ENCODE data around the gene BGN. TPM values are rescaled to one million over a fixed set of nuclear protein-coding genes. Genes with fewer than 3 reads are reported as not detected.

Gene BGN
- not detected for total RNA-seq

DNA sequence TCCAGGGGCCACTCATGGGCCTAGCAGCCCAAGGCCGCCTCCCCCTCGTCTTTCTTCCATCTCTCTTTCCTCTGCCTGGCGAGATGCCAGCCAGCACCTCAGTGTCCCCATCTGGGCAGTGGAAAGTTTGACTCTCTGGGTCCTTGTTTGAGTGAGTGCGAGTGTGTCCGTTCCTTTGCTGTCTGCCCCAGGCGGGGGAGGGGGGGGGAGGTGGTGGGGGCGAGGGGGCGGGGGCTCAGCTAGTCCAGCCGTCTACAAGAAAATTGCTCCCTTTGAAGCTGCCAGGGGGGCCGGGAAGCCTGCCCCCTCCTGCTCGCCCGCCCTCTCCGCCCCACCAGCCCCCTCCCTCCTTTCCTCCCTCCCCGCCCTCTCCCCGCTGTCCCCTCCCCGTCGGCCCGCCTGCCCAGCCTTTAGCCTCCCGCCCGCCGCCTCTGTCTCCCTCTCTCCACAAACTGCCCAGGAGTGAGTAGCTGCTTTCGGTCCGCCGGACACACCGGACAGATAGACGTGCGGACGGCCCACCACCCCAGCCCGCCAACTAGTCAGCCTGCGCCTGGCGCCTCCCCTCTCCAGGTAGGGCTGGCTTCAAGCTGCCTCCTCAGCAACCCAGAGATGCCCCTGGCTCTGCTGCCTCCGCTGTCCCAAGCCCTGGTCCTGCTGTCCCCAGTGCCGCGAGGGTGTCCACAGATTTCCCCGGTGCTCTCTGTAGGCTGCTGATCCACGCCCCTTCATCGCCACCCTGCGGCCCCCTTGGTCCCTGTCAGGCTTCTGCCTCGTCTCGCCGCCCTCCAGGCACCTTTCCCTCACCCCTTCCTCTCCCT lies at the start of gene BGN:
BGN (plus strand) TSS at position 440 of the 821 bp plus-strand sequence. CDS start 9,652 bp downstream, outside the sequence.
- Mint-ChIP-seq H3K27me3 (peaks cover 3% of the 10 kb centered on the region), H3K27ac (no peak within 1 kb of the TSS), H3K4me3 (no peak within 1 kb of the TSS), H3K9me3 (no peaks in the 10 kb centered on the region), H3K4me1 (no peaks in the 10 kb centered on the region), H3K36me3 (ENCODE audit: low read depth) (no peaks in the 10 kb centered on the region)
- no peak for ATAC-seq (replicated peaks)

DNA sequence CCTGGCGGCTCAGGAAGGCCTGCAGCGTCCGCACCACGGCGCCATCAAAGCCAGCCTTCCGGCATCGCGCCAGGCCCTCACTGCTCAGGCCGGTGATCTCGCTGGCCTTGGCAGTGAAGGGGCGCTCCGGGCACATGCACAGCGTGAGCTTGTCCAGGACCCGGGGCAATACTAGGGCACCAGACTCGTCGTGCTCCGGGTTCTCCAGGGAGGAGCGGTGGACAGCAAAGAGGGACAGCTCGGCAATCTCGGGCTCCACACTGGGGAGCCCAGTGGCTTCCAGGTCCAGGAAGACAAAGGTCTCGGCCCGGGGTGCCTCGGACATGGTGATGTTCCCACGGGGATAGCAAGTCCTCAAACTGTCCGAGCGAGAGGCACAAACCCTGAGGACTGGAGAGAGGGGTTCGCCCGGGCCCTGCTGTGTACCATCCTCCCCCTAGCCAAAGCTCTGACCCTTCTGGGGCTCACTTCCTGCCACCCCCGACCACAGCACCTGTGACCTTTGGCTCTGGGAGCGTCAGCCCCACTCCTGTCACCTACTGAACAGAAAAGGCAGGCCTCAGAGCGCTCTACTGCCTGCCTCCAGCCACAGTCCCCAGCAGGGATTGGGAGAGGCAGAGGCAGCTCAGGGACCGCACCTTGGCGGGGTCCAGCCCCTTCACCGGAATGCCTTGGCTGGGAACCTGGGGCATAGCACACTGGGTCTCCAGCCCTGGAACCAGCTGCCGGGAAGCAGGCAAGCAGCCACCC lies 49.5 kb upstream of the BGN start:
- Mint-ChIP-seq H3K27me3 (no peaks in the 10 kb centered on the region), H3K9me3 (no peaks in the 10 kb centered on the region), H3K36me3 (ENCODE audit: low read depth) (no peaks in the 10 kb centered on the region), H3K4me3 (no peak overlapping the region), H3K4me1 (no peaks in the 10 kb centered on the region), H3K27ac (no peak overlapping the region)
- ATAC-seq (replicated peaks) = no peak

DNA sequence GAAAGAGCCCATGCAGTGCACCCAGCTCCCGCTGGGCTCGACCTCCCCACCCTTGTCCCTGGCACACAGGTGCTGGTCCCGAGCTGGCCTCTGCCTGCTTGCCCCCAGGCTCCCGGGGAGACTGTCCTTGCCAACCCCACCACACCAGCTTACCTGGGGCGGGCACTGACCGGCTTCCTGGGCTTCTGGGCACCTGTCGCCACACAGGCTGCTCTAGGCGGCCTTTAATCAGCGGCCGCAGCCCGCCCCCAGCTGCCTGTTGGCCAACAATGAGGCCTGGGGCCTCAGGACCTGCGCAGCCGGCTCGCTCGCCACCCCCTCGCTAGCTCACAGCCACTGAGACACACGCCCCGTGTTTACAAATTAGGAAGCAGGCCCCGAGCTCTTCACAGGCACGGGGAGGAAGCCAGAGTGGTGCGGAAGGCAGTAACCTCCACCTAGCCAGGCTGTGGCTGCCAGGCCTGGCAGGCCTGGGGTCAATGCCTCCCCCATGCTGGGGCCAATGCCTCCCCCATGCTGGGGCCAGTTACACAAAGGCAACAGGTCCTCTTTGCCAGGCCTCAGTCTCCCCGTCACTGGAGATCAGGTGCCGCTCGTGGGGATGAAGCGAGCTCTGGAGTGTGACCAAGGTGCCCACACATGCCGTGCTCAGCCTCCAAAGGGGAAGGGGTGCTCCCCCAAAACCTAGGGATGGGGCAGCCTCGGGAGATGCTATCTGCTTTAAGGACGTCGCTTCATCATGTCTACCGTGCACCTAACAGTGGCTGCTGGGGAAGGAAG lies 48.7 kb upstream of the BGN start, which contains the start of gene TREX2:
TREX2 (minus strand) TSS at position 201 of the 780 bp plus-strand sequence. CDS start 626 bp downstream, outside the sequence.
- ATAC-seq (replicated peaks) = no peak

DNA sequence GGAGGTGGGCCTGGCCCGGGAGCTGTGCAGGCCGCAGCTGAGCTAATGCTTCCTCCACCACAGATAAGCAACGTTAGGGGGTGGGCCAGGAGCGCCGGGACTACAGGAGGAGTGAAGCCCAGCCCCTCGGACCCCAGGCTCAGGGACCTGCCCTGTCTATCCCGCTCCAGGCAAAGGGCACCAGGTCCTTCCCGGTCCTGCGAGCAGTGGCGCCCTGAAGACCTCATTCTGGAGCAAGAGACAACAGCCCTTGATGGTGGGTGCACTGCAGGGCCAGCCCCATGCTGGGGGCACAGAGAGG lies 48.2 kb upstream of the BGN start:
- Mint-ChIP-seq H3K9me3 (no peaks in the 10 kb centered on the region), H3K27ac (no peak overlapping the region), H3K27me3 (no peaks in the 10 kb centered on the region), H3K4me1 (no peaks in the 10 kb centered on the region), H3K4me3 (no peak overlapping the region), H3K36me3 (ENCODE audit: low read depth) (peaks cover 8% of the 10 kb centered on the region)
- ATAC-seq (replicated peaks) = no peak

More for the DNA sequence above, 48.7 kb upstream of the BGN start, which contains the start of gene TREX2:
- Mint-ChIP-seq H3K27ac (no peak within 1 kb of the TSS), H3K4me1 (no peaks in the 10 kb centered on the region), H3K27me3 (no peaks in the 10 kb centered on the region), H3K36me3 (ENCODE audit: low read depth) (peaks cover 2% of the 10 kb centered on the region), H3K4me3 (no peak within 1 kb of the TSS), H3K9me3 (no peaks in the 10 kb centered on the region)

DNA sequence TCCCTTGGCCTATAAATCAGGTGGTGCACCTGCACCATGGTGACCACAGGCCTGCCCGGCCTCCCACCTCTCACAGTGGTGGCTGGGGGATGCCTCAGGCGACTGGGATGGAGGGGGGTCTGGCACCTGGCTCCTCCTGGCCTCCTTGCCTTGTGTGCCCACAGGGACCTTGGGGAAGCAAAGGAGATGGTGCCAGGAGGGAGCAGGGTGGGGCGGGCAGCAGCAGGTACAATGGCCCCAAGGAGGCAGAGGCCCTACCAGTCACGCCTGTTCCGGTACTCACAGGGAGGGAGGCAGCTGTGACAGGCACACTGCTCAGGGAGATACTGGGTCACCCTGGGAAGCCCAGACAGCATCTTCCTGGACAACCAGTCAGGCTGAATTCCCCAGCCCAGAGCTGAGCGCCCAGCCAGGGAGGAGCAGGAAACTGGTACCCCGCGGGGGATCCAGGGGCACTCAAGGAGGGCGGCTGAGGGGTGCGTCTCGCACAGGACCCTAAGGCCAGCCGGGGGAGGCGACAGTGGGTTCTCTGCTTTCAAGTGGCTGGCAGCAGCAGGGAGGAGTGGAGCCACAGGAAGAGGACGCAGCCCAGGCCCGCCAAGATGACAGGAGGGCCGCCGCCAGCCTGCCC lies 47.7 kb upstream of the BGN start:
- H3K4me3 Mint-ChIP-seq = no peak overlapping the region
- ATAC-seq (replicated peaks) = no peak
- no peaks in the 10 kb centered on the region for H3K9me3 Mint-ChIP-seq
- H3K4me1 Mint-ChIP-seq = no peaks in the 10 kb centered on the region
- H3K36me3 Mint-ChIP-seq (ENCODE audit: low read depth) = peaks cover 12% of the 10 kb centered on the region
- H3K27me3 Mint-ChIP-seq = no peaks in the 10 kb centered on the region
- no peak overlapping the region for H3K27ac Mint-ChIP-seq

DNA sequence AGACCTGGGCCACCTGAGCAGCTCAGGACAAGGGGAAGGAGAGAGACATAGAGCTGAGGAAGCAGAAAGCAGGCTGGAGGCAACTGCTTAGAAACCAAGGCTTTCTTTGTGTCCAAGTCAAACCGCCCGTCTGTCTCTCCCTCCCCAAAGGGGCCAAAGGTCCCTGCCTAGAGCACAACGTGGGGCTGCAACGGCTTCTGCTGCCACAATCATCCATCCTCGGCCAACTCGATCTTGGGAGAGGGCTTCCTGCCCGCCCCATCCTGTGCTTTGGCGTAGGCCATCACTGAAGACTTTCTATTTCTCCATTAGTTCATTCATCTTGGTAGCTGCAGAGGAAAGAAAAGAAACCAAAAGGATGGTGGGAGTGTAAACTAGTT lies 47.2 kb upstream of the BGN start:
- ATAC-seq (replicated peaks) = no peak
- Mint-ChIP-seq H3K36me3 (ENCODE audit: low read depth) (peaks cover 16% of the 10 kb centered on the region), H3K27me3 (no peaks in the 10 kb centered on the region), H3K27ac (no peak overlapping the region), H3K4me3 (no peak overlapping the region), H3K4me1 (no peaks in the 10 kb centered on the region), H3K9me3 (no peaks in the 10 kb centered on the region)

DNA sequence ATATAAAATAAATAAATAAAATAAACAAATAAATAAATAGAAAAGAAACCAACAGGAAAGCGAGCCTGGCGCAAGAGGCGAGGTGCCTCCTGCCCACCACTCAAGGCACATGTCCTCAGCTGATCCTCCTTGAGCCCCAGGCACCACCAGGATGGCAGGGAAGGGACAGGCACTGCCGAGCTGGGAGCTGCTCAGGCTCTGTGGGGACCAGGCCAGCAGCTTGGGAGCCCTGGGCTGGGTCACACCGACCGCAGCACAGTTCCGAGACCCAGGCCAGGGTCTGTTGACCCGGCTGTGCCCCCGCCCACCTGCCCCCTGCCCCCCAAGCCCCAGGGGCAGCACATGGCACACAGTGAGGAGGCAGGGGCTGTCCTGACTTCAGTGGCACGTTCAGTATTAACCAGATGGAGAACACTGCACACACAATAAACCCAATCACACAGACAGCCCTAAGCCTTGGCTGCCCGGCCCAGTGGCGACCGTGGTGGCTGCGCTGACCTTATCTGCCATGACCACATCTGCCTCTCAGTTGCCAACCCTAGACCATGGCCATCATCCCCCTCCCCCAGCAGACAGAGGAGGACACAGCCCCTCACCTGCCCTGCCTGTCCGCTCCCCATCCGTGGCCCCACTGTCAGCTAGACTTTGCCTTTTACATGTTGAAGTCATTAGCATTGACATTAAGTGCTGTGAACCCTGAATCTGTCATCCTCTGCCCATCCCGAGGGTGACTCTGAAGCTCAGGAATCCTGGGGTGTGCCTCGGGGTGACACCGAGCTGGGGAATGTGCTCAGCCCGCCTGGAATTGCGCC lies 46.0 kb upstream of the BGN start:
- Mint-ChIP-seq H3K4me3 (no peak overlapping the region), H3K4me1 (no peaks in the 10 kb centered on the region), H3K36me3 (ENCODE audit: low read depth) (peaks cover 26% of the 10 kb centered on the region), H3K27ac (no peak overlapping the region), H3K9me3 (no peaks in the 10 kb centered on the region), H3K27me3 (no peaks in the 10 kb centered on the region)
- ATAC-seq (replicated peaks) = no peak

DNA sequence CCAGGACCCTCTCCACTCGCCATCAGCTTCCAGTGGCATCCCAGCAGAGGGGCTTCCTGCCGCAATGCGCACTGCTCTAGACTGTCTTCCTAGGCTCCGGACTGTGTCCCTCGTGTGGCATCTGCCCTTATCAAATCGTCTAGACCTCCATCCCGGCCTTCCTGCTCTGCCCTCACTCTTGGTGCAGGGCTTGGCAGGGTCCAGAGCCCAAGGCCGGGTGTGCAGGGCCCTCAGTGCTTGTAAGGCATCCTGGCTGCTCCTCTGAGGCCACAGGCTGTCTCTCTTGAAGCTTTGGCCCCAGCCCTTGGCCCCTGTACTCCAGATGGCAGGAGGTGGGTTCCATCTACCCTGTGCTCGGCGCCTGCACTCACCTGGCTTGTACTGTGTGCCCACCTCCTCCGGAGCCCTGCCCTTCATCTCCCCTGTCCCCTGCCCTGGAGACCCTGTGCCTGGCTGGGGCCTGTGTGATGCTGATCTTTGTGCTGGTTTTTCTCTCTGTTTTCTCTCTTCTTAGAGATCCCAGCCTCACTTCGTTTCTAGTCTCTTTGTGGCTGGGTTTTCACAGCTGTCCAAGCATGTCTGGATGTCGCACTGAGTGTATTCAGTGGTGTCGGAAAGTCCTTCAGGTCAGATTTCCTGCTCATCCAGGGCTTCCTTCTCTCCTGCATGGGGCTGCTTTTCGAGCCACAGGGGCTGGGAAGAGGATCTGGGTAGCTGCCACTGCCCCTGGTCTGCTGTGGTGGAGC lies 45.2 kb upstream of the BGN start:
- no peak for ATAC-seq (replicated peaks)
- Mint-ChIP-seq H3K4me1 (no peaks in the 10 kb centered on the region), H3K27me3 (no peaks in the 10 kb centered on the region), H3K9me3 (no peaks in the 10 kb centered on the region), H3K4me3 (no peak overlapping the region), H3K27ac (no peak overlapping the region), H3K36me3 (ENCODE audit: low read depth) (peaks cover 28% of the 10 kb centered on the region)

DNA sequence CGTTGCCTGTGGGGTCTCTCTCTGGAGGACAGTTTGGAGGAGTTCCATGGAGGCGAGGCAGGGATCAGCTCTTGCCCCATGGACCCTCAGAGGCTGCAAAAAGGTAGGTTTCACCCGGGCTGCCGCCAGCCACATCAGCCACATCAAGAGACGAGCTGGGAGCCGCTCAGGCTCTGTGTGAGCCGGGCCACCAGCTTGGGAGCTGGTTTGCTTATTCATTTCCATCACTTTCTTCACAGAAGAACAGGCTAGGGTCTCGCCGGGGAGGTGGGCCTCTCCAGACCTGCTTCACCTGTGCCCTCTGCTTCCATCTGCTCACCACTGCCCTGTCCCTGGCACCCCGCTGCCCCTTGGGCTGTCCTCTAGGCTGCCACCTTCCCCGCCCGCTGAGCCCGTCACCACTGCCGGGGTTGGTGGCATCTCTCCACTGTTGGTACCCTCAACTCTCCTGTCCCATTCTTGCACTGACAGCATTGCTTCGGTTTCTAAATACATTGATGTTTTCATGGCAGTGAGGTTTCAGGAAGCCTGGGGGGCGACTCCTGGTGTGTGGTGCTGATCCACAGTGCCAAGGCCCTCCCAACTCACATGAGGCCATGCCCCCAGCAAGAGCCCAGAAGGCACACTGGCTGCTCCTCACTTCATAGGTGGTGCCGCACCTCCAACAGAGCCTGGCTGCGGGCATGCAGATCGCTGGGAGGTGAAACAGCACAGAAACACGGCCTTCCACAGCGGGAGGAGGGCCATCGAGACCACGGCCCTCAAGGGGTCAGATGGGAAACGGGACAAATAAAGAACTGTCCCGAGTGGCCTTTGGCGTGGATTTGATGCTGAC lies 44.4 kb upstream of the BGN start:
- H3K4me1 Mint-ChIP-seq = no peaks in the 10 kb centered on the region
- no peak for ATAC-seq (replicated peaks)
- peaks cover 28% of the 10 kb centered on the region for H3K36me3 Mint-ChIP-seq (ENCODE audit: low read depth)
- no peaks in the 10 kb centered on the region for H3K9me3 Mint-ChIP-seq
- H3K4me3 Mint-ChIP-seq = no peak overlapping the region
- no peaks in the 10 kb centered on the region for H3K27me3 Mint-ChIP-seq
- no peak overlapping the region for H3K27ac Mint-ChIP-seq

DNA sequence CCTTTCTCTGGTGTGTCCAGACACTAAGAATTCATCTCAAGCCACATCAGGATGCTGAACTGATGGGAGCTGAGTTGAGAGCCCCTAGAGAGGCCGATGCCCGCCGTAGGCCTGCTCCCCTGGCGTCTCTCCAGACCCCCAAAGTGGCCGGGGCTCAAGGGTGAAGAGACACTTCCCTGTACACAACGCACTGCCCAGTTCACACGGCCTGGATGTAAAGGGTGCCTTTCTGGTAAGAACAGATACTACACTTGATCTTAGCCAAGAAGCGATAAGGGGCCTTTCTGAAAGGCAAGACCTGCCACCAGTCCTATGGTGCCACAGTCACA lies 43.9 kb upstream of the BGN start:
- no peaks in the 10 kb centered on the region for H3K9me3 Mint-ChIP-seq
- no peak overlapping the region for H3K4me3 Mint-ChIP-seq
- no peaks in the 10 kb centered on the region for H3K27me3 Mint-ChIP-seq
- ATAC-seq (replicated peaks) = no peak
- H3K27ac Mint-ChIP-seq = no peak overlapping the region
- no peaks in the 10 kb centered on the region for H3K4me1 Mint-ChIP-seq
- H3K36me3 Mint-ChIP-seq (ENCODE audit: low read depth) = peaks cover 28% of the 10 kb centered on the region

DNA sequence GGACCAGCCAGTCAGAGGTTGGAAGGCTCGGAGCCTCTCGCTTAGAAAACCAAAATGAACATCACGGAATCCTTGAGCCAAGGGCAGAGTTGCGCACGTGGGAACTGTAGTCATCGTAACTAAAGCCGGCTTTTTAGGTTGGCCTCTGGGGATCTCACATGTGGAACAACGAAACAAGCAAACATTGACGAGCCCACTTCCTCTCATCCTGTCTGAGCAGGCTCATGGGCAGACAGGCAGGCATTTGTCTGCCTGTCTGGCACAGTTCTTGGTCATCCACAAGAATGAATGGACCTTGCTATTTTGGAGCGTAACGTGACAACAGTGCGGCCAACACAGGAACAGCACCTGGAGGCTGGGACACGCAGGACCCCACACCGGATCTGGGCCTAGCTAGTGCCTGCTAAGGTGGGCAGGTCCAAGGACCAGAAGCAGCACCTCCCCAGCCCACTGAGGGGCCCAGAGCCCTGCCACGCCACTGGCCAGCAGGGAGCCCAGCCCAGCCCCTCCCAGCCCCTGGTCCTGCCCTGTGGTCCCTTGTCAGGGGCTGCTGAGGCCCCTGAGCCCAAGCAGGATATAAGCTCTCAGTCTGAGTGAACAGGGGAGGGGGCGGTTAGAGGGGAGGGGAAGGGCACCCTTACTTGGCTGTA lies 39.8 kb upstream of the BGN start:
- H3K4me3 Mint-ChIP-seq = no peak overlapping the region
- no peaks in the 10 kb centered on the region for H3K4me1 Mint-ChIP-seq

DNA sequence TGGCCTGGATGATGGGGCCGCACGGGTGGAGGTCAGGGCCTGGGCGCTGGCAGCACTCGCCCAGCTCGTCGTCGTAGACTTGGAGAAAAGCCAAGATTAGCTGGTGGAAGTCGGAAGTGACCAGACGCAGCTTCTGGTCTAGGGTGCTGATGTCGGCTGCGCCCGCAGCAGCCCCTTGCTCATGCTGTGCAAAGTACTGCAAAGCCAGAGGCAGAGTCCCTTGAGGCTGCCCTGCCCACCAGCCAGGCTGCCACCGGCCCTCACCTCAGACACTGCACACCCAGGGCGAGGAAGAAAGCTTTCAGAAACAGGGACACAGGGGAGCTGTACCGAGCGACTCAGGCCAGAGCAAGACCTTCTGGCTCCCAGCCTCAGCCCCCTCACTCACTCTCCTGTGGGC lies 39.2 kb upstream of the BGN start:
- H3K27me3 Mint-ChIP-seq = no peaks in the 10 kb centered on the region

More for the DNA sequence above, 39.8 kb upstream of the BGN start:
- Mint-ChIP-seq H3K27me3 (no peaks in the 10 kb centered on the region), H3K9me3 (no peaks in the 10 kb centered on the region), H3K27ac (no peak overlapping the region), H3K36me3 (ENCODE audit: low read depth) (peaks cover 49% of the 10 kb centered on the region)
- ATAC-seq (replicated peaks) = no peak

More for the DNA sequence above, 39.2 kb upstream of the BGN start:
- Mint-ChIP-seq H3K36me3 (ENCODE audit: low read depth) (peaks cover 54% of the 10 kb centered on the region), H3K27ac (no peak overlapping the region), H3K4me3 (no peak overlapping the region), H3K4me1 (no peaks in the 10 kb centered on the region), H3K9me3 (no peaks in the 10 kb centered on the region)
- ATAC-seq (replicated peaks) = no peak
